Sigmoid colon (tissue), 4 donors: ENCODE results near the gene PTPRD.

Source experiments
- CTCF ChIP-seq, 4 experiments: fragments of 450-650 bp in 3 of 4; fragments of 200-600 bp in 1 of 4; IDR thresholded peaks; one replicate each; pipeline ENCODE4 v1.5.1; 2016 to 2019; ENCODE audit warnings: antibody characterized with exemption in 4 of 4, mild to moderate bottlenecking in 3 of 4, moderate library complexity in 2 of 4
- EP300 ChIP-seq, 4 donors: sonication (generic); formaldehyde crosslinking; IDR thresholded peaks; one replicate each; pipeline ENCODE4 v1.6.1; 2017; ENCODE audit warnings: antibody characterized with exemption in 4 of 4
- POLR2A ChIP-seq, 2 donors: fragments of 450-650 bp; IDR thresholded peaks; one replicate each; pipeline ENCODE4 v1.6.1; 2016; ENCODE audit warnings: antibody characterized with exemption in 2 of 2, mild to moderate bottlenecking in 2 of 2, moderate library complexity in 2 of 2
- POLR2AphosphoS5 ChIP-seq, 4 donors: sonication (generic); formaldehyde crosslinking; IDR thresholded peaks; one replicate each; pipeline ENCODE4 v1.6.1; 2017; ENCODE audit warnings: antibody characterized with exemption in 4 of 4

GRCh38 chr9:10238087-10238486, 374.7 kb downstream of the PTPRD start:
- TF ChIP-seq POLR2AphosphoS5 (IDR thresholded peaks at IDR 0.05): no peak
- TF ChIP-seq CTCF (IDR thresholded peaks at IDR 0.05): no peak
- no peak for TF ChIP-seq EP300 (IDR thresholded peaks at IDR 0.05)
- no peak for TF ChIP-seq POLR2A (IDR thresholded peaks at IDR 0.05)
